Keratinocyte (primary cell): ENCODE results near the gene DIO3. TPM values are rescaled to one million over a fixed set of nuclear protein-coding genes. Genes with fewer than 3 reads are reported as not detected.

Experiments used
- DNase-seq: peaks from one replicate; pipeline ENCODE4 v3.0.0-alpha.2; 2011; ENCODE audit warnings: low read depth, missing footprints, low spot score
- FAIRE-seq: peaks from 2 replicates; lab custom pipeline; 2011; peaks lifted over from hg19 to GRCh38; lab: Jason Lieb, UNC
- H2AFZ ChIP-seq: 2 replicates; pipeline ENCODE4 v1.6.0; 2012; ENCODE audit warnings: low read length, control low read depth, inconsistent platforms; ENCODE audit not compliant: control insufficient read depth
- H3K27ac ChIP-seq: 2 replicates; pipeline ENCODE4 v1.5.1; 2011; ENCODE audit warnings: low read length; ENCODE audit not compliant: control insufficient read depth, insufficient read depth
- H3K27me3 ChIP-seq: 3 replicates; pipeline ENCODE4 v1.6.0; 2011; ENCODE audit warnings: low read length; ENCODE audit not compliant: control insufficient read depth, insufficient read depth; ENCODE audit errors: extremely low read depth
- H3K36me3 ChIP-seq, 2 experiments: 2 replicates in 1 of 2; 3 replicates in 1 of 2; pipeline ENCODE4 v1.5.1; 2011; ENCODE audit warnings: low read length in 2 of 2, mild to moderate bottlenecking in 1 of 2; ENCODE audit not compliant: control insufficient read depth in 2 of 2, insufficient read depth in 2 of 2; ENCODE audit errors: extremely low read depth in 1 of 2
- H3K4me1 ChIP-seq: 3 replicates; pipeline ENCODE4 v1.5.1; 2011; ENCODE audit warnings: low read length; ENCODE audit not compliant: control insufficient read depth, insufficient read depth; ENCODE audit errors: extremely low read depth
- H3K4me2 ChIP-seq: 3 replicates; pipeline ENCODE4 v1.6.0; 2011; ENCODE audit warnings: low read depth, low read length; ENCODE audit not compliant: control insufficient read depth, insufficient read depth; ENCODE audit errors: extremely low read depth
- H3K4me3 ChIP-seq, 3 experiments: fragments of 200-600 bp in 1 of 3; sonication (generic) in 1 of 3; 2 replicates in 2 of 3; 3 replicates in 1 of 3; pipeline ENCODE4 v1.5.1; 2011 to 2016; ENCODE audit warnings: low read length in 3 of 3, mild to moderate bottlenecking in 3 of 3, control low read depth in 2 of 3, inconsistent platforms in 1 of 3, low read depth in 1 of 3, mixed read lengths in 1 of 3, mixed run types in 1 of 3, moderate library complexity in 1 of 3; ENCODE audit not compliant: control insufficient read depth in 2 of 3, insufficient read depth in 2 of 3; ENCODE audit errors: extremely low read depth in 1 of 3
- H3K79me2 ChIP-seq: 2 replicates; pipeline ENCODE4 v1.6.0; 2012; ENCODE audit warnings: low read length; ENCODE audit not compliant: control insufficient read depth, insufficient read depth
- H3K9ac ChIP-seq: 3 replicates; pipeline ENCODE4 v1.6.0; 2011; ENCODE audit warnings: low read length; ENCODE audit not compliant: control insufficient read depth, insufficient read depth; ENCODE audit errors: extremely low read depth
- H3K9me1 ChIP-seq: 3 replicates; pipeline ENCODE4 v1.6.0; 2011; ENCODE audit warnings: low read length; ENCODE audit not compliant: control insufficient read depth, insufficient read depth; ENCODE audit errors: extremely low read depth
- H3K9me3 ChIP-seq: 2 replicates; pipeline ENCODE4 v1.5.1; 2012; ENCODE audit warnings: low read depth, low read length; ENCODE audit not compliant: control insufficient read depth
- H4K20me1 ChIP-seq: 3 replicates; pipeline ENCODE4 v1.6.0; 2011; ENCODE audit warnings: low read length; ENCODE audit not compliant: control insufficient read depth, insufficient read depth; ENCODE audit errors: extremely low read depth
- CTCF ChIP-seq, 3 experiments: IDR thresholded peaks in 1 of 3; conservative IDR thresholded peaks in 1 of 3; optimal IDR thresholded peaks in 1 of 3; 2 replicates in 2 of 3; 3 replicates in 1 of 3; pipeline versions ENCODE3 to v1.5.1; 2011; ENCODE audit warnings: low read length in 3 of 3, mild to moderate bottlenecking in 3 of 3, moderate library complexity in 2 of 3, control low read depth in 1 of 3, inconsistent platforms in 1 of 3; ENCODE audit not compliant: insufficient read depth in 2 of 3; ENCODE audit errors: extremely low read depth in 1 of 3
- EZH2 ChIP-seq: IDR thresholded peaks from one replicate; pipeline ENCODE4 v1.6.1; 2012; ENCODE audit warnings: inconsistent platforms, mild to moderate bottlenecking, low read length, moderate library complexity
- dilution Hi-C: fragments of 300-500 bp; cut with MboI; formaldehyde crosslinking; loops from one replicate; pipeline ENCODE4 v1.7.0; 2020; ENCODE audit warnings: low sequenced_read_pairs; ENCODE audit not compliant: extremely low pct_ligation_motif_present
- polyA minus RNA-seq, 3 experiments: library from RNA; depleted of rRNA, polyadenylated mRNA; stranded (reverse); fragments of >200 nt; gene quantifications; 1 replicate in 1 of 3; 2 replicates in 1 of 3; 3 replicates in 1 of 3; pipeline ENCODE4 v1.2.3, GENCODE V29; 2011
- polyA plus RNA-seq, 5 experiments: library from polyadenylated mRNA; depleted of rRNA in 3 of 5; stranded (reverse) in 3 of 5; stranded (forward) in 1 of 5; unstranded in 1 of 5; fragments of >200 nt; gene quantifications; 1 replicate in 1 of 5; 2 replicates in 3 of 5; 3 replicates in 1 of 5; pipeline versions ENCODE4 v1.2.1 to v1.2.3, GENCODE V29; 2011 to 2012; ENCODE audit warnings: missing spikeins in 2 of 5, low read depth in 1 of 5, low replicate concordance in 1 of 5

The DIO3 gene
- polyA plus RNA-seq (not detected in 3 replicates), polyA minus RNA-seq (not detected in 3 replicates)
- polyA plus RNA-seq (2011; ENCODE audit: low read depth): not detected
- not detected in 2 replicates for polyA plus RNA-seq (2011; cell fraction: cytosol; rRNA removed)
- not detected in 2 replicates for polyA plus RNA-seq (2011; cell fraction: nucleus; rRNA removed)
- not detected in 2 replicates for polyA plus RNA-seq (2012; ENCODE audit: low replicate concordance)
- polyA minus RNA-seq (2011; cell fraction: cytosol; rRNA and poly(A)+ RNA removed): not detected
- polyA minus RNA-seq (2011; cell fraction: nucleus; rRNA and poly(A)+ RNA removed): not detected in 2 replicates

GRCh38 chr14:101561145-101561896, at the start of gene DIO3:
Gene DIO3 (plus strand): TSS chr14:101561495.
- DNase-seq: no peak
- TF ChIP-seq CTCF (optimal IDR thresholded peaks at IDR 0.05 in 1 of 3, IDR thresholded peaks at IDR 0.05 in 1 of 3, conservative IDR thresholded peaks at IDR 0.05 in 1 of 3; ENCODE audit: extremely low read depth in 1 of 3, insufficient read depth in 2 of 3, low read length in 3 of 3): no peak
- no peak for TF ChIP-seq EZH2
- dilution Hi-C loops: no loop called here
- Histone ChIP-seq H3K36me3 (no peaks in the 10 kb centered on the region), H4K20me1 (no peaks in the 10 kb centered on the region), H3K9me1 (no peaks in the 10 kb centered on the region), H2AFZ (no peak within 1 kb of the TSS), H3K27me3 (peaks cover 92% of the 10 kb centered on the region), H3K4me2 (no peak within 1 kb of the TSS), H3K4me3 (no peak within 1 kb of the TSS), H3K4me1 (no peaks in the 10 kb centered on the region), H3K27ac (no peak within 1 kb of the TSS), H3K9me3 (peaks cover 11% of the 10 kb centered on the region), H3K79me2 (no peaks in the 10 kb centered on the region), H3K9ac (no peak within 1 kb of the TSS)
- no peak for FAIRE-seq

- Histone ChIP-seq H3K9ac (no peak overlapping the region), H2AFZ (no peak overlapping the region), H3K36me3 (no peaks in the 10 kb centered on the region), H3K4me3 (no peak overlapping the region), H3K27ac (no peak overlapping the region), H3K9me1 (no peaks in the 10 kb centered on the region), H3K4me2 (no peak overlapping the region), H4K20me1 (no peaks in the 10 kb centered on the region), H3K9me3 (peaks cover 10% of the 10 kb centered on the region), H3K79me2 (no peaks in the 10 kb centered on the region), H3K4me1 (no peaks in the 10 kb centered on the region), H3K27me3 (no peaks in the 10 kb centered on the region)
- DNase-seq (no peak), FAIRE-seq (no peak)
- dilution Hi-C loops: no loop called here
- TF ChIP-seq CTCF (optimal IDR thresholded peaks at IDR 0.05 in 1 of 3, IDR thresholded peaks at IDR 0.05 in 1 of 3, conservative IDR thresholded peaks at IDR 0.05 in 1 of 3; ENCODE audit: extremely low read depth in 1 of 3, insufficient read depth in 2 of 3, low read length in 3 of 3) (no peak), EZH2 (no peak)
Observed at GRCh38 chr14:101511620-101512375, 49.5 kb upstream of the DIO3 start.
